Keratinocyte (primary cell): ENCODE measurements around the gene AP1M1.

ENCODE experiments used
- EZH2 ChIP-seq: IDR thresholded peaks from one replicate; pipeline ENCODE4 v1.6.1; 2012; ENCODE audit warnings: inconsistent platforms, mild to moderate bottlenecking, low read length, moderate library complexity
- TF ChIP-seq, protein P1 (sequence below), 3 experiments: IDR thresholded peaks in 1 of 3; conservative IDR thresholded peaks in 1 of 3; optimal IDR thresholded peaks in 1 of 3; 2 replicates in 2 of 3; 3 replicates in 1 of 3; pipeline versions ENCODE3 to v1.5.1; 2011; ENCODE audit warnings: low read length in 3 of 3, mild to moderate bottlenecking in 3 of 3, moderate library complexity in 2 of 3, control low read depth in 1 of 3, inconsistent platforms in 1 of 3; ENCODE audit not compliant: insufficient read depth in 2 of 3; ENCODE audit errors: extremely low read depth in 1 of 3

DNA sequence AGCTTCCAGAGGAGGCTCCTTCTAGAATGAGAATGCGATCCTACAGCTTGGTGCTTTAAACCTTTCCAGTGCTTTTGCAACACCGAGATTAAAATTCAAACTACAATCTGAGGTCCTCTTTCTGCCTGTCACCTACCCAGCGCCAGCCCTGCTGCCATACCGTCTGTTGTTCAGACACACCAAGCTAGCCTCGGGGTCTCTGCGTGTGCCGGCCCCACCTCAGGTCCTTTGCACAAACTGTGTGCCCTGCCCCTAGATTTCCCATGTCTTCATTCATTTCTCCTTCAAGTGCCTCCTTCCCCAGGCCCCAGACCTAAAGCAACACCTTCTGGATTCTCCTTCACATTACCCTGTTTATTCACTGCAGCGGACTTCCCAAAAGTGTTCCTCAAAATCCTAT is 43.2 kb upstream of the AP1M1 start:
- TF ChIP-seq, protein P1, sequence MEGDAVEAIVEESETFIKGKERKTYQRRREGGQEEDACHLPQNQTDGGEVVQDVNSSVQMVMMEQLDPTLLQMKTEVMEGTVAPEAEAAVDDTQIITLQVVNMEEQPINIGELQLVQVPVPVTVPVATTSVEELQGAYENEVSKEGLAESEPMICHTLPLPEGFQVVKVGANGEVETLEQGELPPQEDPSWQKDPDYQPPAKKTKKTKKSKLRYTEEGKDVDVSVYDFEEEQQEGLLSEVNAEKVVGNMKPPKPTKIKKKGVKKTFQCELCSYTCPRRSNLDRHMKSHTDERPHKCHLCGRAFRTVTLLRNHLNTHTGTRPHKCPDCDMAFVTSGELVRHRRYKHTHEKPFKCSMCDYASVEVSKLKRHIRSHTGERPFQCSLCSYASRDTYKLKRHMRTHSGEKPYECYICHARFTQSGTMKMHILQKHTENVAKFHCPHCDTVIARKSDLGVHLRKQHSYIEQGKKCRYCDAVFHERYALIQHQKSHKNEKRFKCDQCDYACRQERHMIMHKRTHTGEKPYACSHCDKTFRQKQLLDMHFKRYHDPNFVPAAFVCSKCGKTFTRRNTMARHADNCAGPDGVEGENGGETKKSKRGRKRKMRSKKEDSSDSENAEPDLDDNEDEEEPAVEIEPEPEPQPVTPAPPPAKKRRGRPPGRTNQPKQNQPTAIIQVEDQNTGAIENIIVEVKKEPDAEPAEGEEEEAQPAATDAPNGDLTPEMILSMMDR (optimal IDR thresholded peaks at IDR 0.05 in 1 of 3, IDR thresholded peaks at IDR 0.05 in 1 of 3, conservative IDR thresholded peaks at IDR 0.05 in 1 of 3; ENCODE audit: extremely low read depth in 1 of 3, insufficient read depth in 2 of 3, low read length in 3 of 3), result no peak
- TF ChIP-seq EZH2, result no peak
